Measurements from ENCODE around the gene CXCL14.

Gene CXCL14, protein sequence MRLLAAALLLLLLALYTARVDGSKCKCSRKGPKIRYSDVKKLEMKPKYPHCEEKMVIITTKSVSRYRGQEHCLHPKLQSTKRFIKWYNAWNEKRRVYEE

DNA sequence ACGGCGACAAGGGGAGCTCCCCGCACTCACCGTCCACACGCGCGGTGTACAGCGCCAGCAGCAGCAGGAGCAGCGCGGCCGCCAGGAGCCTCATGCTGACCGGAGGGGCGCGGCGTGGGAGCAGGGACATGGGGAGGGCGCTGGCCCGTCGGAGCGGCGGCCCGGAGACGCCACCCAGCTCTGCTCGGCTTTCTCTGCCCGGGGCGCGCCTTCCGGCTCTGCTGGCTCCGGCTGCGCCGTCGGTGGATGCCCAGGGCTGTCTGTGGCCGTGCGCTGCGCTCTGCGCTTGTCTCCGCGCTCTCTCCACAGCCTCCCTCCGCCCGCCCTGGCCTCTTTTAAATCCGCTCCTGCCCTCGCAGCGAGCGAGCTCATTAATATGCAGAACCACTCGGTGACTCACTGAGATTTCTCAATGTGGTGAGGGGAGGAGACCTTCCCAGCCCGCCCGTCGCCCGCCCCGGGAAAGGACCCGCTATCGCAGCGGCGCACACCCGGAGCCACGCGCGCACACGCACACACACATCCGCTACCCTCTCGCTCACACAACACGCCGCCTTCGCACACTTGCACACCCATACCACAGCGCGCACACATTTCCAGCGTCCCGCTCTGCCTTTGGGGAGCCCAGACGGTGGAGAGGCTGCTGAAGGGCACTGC lies at the start of gene CXCL14:
Gene CXCL14 (minus strand): TSS at position 307 of the 657 bp plus-strand sequence. CDS start 213 bp downstream, at position 94.
- DNase-seq (ENCODE audit: low read depth in 2 of 2) = no peak

DNA sequence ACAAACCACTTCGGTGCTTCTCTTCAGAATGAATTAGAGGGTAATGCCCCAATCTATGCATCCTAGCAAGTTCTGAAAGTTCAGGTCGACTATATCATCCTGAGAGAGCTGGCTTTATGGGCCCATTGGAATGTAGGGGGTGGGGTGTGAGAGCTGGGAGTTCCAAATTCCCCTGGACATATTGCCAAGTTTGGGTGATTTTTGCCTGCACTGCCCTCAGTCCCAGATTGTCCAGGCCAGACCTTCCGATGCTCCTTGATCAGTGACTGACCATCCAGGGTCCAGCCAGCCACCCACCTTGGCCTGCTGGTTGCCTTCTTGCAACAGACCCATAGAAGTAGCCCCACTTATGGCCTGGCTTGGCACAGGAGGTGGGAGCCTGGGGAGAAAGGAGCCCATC lies 47.8 kb upstream of the CXCL14 start:
- no peak for DNase-seq (ENCODE audit: low read depth in 2 of 2)

DNA sequence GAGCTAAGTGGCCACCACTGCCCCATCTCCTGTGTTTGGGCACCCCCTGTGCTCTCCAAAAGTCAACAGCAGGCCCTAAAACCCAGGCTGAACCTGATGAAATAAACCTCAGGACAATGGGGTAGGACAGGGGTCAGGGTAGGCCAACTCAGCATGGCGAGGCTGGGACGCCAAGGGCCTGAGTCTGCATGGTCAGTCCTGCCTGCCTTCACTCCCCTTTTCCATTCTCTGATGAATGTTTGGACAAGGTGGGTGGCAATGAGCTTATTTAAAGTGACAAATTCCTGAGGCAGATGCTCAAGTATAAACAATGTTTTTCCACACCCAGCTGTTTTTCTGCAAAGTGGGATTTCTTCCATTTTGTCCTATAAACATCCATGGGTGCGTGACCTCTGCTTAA lies 47.2 kb upstream of the CXCL14 start:
- DNase-seq (ENCODE audit: low read depth in 2 of 2) = no peak

- DNase-seq (ENCODE audit: low read depth in 2 of 2) = no peak
These were observed 46.7 kb upstream of the CXCL14 start for GRCh38 chr5:135625486-135625885.

DNA sequence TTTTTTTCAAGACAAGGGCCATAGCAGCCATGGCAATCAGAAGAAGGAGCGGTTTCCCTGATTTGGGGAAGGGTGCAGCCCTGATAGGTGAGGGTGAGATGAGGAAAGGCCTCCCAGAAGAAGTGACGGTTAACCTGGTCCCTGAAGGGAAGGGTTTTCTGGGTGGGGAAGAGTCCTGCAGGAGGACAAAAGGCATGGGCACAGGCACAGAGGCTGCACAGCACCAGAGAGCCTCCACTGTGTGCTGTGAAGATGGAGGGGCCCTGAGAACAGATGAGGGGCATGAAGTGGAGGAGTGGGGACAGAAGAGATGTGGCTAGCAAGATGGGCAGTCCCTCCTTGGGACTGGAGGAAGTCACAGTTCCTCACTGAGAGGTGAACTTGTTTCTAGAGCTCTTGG lies 46.3 kb upstream of the CXCL14 start:
- no peak for DNase-seq (ENCODE audit: low read depth in 2 of 2)

DNA sequence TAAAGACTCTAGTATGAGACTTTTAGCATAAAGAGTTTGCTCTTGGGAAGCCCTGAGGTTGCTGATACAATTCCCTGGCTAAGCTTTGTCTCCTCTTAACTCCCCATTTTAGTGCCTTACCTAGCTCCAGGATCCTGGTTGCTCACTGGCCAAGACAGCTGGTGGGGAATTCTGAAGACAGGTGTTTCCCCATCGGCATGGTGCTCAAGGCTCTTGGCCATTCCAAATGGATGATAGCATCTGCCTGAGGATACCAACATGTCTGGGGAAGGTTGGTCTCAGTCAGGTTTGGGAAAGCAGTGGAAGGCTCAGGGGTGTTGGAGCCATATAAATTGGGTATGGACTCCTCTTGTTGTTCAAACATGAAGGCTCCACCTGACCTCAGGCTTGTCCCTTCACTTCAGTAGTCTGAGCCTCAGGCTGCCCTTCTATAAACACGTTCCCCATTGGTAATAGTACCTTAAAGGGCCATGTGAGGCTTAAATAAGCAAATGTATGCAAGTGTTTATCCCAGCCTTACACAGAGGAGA lies 44.5 kb upstream of the CXCL14 start:
- DNase-seq (ENCODE audit: low read depth in 2 of 2) = no peak

DNA sequence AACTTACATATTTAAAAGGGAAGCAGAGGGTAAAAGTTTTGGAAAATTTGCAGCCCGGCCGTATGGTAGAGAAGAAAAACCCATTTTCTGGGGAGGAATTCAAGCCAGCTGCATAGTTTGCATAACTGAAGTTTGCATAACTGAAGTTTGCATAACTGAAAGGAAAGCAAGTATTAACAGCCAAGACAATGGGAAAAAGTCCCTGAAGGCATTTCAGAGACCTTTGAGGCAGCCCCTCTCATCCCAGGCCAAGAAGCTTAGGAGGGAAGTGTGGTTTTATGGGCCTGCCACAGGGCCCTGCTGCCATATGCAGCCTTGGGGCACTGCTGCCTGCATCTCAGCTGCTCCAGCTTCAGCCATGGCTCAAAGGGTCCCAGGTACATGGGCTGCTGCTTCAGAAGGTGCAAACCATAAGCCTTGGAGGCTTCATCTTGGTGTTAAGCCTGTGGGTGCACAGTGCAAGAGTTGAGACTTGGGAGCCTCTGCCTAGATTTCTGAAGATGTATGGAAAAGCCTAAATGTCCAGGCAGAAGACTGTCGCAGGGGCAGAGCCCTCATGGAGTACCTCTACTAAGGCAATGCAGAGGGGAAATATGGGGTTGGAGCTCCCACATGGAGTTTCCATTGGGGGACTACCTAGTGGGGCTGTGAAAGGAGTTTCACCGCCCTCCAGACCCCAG lies 36.9 kb upstream of the CXCL14 start:
- no peak for DNase-seq (ENCODE audit: low read depth in 2 of 2)

GRCh38 chr5:135615171-135615570 lies 36.4 kb upstream of the CXCL14 start:
- DNase-seq (ENCODE audit: low read depth in 2 of 2) = no peak

DNA sequence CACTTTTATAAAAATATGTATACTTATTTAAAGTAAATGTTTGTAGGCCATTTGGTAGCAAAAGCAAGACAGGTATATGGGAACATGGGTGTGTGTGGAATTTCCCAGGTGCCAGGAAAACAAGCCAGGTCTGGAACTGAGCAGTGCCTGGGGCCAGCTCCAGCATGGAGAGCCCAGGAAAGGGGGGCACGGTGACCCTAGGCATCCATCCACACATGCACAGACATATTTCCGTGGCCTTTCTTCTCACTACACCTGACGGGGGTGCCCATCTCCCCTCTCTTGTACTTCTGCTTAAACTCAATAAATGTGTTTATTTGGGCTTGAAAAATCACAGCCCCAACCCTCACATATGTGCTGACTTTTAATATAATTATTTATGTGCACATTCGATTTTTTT lies 31.2 kb upstream of the CXCL14 start:
- no peak for DNase-seq (ENCODE audit: low read depth in 2 of 2)

- no peak for DNase-seq (ENCODE audit: low read depth in 2 of 2)
These were observed 30.1 kb upstream of the CXCL14 start for GRCh38 chr5:135608761-135609443.

DNA sequence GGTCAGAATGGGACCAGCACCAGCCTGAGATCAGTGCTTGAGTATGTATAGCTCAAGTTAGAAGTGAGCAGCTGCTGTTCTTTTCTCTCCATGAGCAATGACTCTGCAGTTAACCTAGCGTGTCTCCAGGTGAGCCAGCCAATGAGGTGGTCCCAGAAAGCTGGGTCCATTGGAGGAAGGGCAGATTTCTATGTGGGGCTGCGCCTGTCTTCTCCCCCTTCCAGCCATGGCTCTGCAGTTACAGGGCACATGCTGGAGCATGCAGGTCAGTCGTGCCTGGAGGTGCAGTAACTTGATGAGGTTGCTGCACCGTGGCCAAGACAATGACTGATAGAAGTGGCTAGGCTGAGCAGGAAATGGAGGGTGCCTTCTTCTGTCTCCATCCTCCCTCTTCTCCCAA lies 29.6 kb upstream of the CXCL14 start:
- DNase-seq (ENCODE audit: low read depth in 2 of 2) = no peak

DNA sequence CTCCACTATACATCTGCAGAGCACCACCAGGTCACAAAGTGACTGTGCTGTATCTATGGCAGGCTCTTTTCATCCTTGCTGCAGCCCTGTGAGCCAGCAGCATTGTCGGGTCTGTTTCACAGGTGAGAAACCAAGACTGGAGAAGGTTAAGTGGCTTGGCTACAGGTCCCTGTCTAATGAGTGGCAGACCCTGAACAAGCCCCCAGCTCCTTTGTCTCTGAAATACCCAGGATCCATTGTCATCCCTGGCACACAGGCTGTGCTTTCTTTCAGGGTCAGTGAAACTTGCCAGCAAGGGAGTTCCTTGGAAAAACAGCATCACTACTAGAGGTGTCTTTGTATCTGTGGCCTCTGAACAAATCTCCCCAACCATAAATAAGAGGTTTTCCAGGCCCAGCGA lies 27.6 kb upstream of the CXCL14 start:
- DNase-seq (ENCODE audit: low read depth in 2 of 2) = no peak

DNA sequence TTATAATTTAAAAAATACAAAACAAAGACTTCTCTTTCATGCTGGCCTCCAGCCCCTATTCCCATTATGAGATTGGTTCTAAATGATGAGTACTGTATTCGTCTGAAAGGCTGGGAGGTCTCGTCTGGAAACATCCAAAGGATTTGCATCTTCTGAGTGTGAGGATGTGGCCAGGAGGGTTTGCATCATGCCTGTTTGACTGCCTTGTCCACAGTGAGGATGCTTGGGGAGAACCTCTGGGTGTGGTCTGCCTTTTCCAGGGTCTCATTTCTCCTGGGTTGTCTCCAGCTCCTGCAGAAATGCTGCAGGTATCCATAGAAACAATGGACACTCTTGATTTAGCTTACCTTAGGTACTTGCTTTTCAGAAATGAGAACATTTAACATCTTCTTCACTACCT lies 26.4 kb upstream of the CXCL14 start:
- DNase-seq (ENCODE audit: low read depth in 2 of 2) = no peak

- no peak for DNase-seq (ENCODE audit: low read depth in 2 of 2)
These were observed 25.3 kb upstream of the CXCL14 start for GRCh38 chr5:135604056-135604455.

DNA sequence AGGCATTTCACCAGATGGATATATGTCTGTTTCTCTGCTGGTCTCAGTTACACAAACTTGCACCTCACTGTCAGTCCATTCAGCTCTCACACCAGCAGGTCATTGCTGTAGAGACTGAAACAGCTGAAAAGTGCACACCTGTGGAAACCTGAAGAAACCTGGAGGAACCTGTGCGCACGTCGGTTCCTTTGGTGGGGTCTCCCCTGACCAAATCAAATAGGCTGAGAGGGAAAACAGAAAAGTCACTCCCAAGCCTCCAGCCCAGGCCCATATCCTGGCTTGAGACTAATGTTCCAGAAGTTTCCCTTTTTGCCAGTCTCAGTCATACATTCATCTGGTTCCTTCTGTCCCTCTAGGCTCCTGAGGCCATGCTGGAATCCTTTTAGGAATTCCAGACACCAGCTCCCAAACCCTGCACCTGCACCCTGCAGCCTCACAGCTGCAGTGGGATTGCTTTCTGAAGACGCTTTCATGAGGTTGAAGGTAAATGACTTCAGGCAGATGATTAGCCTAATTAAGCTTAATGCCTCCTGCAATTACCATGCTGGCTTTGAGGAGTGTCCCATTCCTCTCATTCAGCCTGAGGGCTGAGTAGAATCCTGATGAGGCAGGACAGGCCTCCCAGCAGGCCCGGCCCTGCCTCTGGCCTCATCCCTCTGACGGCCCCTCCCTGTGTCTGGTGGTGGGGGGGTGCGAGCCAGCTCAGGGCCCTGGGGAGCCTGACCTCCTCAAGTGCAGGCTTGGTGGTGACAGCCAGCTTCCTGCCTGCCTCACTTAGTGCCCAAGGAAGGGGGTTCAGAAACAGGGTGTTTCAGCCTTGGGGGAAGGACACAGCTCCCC lies 24.3 kb upstream of the CXCL14 start:
- no peak for DNase-seq (ENCODE audit: low read depth in 2 of 2)

- no peak for DNase-seq (ENCODE audit: low read depth in 2 of 2)
These were observed 22.7 kb upstream of the CXCL14 start for GRCh38 chr5:135601466-135601865.

GRCh38 chr5:135600971-135601381 lies 22.2 kb upstream of the CXCL14 start:
- DNase-seq (ENCODE audit: low read depth in 2 of 2) = no peak

DNA sequence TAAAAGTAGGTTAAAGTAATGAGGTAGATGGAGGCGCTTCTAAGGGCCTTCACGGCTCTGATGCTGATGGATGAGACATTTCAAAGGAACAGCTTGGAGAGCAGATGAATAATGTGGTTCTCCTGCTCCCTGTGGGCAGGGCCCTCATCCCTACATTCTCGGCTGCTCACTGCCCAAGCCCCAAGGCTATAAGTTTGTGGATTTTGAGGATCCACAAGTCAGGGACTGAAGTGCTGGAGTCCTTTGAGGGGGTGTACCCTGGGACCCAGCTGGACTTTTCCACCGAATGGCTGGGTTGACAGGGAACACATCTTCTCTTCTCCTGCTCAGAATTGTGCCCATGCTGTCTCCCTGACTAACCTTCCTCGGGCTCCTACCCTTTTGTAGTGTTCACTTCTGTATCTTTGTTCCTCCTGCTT lies 21.4 kb upstream of the CXCL14 start:
- no peak for DNase-seq (ENCODE audit: low read depth in 2 of 2)

DNA sequence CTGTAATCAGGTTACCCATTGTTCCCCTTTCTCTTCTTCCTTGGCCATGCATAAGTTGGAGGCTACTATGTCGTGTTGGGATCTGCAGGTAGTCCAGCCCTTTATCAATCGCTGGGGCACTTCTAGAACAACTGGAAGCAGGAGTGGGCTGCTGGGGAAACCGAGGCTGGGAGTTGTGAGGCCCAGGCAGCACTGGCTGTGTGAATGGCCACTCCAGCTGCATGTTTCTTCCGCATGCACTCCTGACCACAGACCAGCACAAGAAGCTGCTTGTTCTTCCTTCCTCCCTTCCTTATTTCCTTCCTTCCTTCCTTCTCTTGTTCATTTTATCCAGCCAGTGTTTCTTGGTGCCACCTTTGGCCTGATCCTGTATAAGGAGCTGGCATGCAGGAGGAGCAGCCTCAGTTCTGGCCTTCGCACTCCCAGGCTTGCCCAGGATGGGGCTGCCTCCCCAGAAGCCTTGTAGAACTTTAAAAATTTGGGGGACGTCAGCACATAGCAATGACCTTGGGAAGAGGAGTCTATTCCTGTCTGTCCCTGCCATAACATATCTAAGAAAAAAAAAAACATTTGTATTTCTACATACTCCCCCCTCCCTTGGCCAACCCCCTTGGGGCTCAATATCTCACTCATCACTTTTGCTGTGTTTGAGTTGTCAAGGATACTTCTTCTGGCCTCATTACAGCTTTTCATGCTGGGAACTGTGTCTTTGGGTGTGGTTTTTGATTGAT lies 20.8 kb upstream of the CXCL14 start:
- DNase-seq (ENCODE audit: low read depth in 2 of 2) = no peak

DNA sequence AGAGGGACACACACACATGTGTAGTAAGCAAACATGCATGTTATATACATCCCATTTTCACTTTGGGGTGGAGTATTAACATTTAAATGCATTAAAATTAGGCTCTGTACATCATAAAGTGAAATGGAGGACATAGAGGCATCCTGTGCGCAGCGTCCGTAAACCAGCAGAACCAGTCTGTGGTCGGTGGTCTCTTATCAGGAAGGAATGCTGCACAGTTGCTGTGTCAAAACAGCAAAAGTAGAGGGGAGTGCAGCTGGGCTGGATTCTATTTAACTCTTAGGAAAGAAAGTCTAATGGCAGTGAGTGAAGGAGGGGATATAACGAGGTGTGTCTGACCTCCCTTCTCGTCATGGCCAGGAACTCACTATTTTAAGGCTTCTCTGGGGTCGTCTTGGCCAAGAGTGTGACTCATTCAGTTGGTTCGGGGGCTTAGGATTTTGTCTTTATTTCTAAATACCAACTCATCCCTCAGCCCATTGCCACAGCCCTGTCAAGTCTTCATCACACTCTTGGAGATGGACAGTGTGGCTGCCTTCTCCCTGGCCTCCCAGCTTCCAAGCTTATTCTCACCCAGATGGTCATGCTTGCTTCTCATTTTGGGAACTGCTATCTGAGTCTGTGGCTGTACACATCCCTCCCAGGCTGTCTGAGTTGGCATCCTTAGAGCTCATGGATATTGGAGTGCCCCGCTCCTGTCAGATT lies 20.1 kb upstream of the CXCL14 start:
- DNase-seq (ENCODE audit: low read depth in 2 of 2) = no peak

Data from stimulated activated CD8-positive, alpha-beta memory T cell treated with anti-CD3 and anti-CD28 coated beads, Interleukin-2, amount 100 ng/mL, for 48 hours (primary cell).